NCI-H345 treated with DMSO at 0.1 percent for 48 hours (cell line): ENCODE results near the gene CLIC5.

Source experiments
- DNase-seq: peaks from one replicate; lab custom pipeline; 2025; ENCODE audit not compliant: unreplicated experiment; lab: John Stamatoyannopoulos, UW

Gene CLIC5

DNA sequence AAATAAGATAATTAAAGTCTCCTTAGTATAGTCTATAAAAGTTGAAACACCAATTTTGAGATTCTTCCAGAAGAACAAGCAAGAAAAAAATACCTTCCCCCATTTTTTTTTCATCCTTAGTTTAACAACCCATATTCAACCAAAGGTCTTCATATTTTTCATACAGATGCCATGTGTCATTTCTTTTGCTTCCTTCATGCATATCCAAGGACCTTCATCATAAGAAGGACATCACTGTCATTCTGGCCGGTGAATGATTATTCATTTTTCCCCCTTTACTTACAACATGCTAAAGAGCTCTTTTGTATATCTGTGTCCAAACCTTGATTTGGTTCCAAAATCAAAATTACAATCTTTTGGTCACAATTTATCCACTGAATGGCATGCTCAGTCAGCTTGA, 21.3 kb upstream of the CLIC5 start:
- no peak for DNase-seq

GRCh38 chr6:46035242-46035641, 19.6 kb upstream of the CLIC5 start:
- no peak for DNase-seq

DNA sequence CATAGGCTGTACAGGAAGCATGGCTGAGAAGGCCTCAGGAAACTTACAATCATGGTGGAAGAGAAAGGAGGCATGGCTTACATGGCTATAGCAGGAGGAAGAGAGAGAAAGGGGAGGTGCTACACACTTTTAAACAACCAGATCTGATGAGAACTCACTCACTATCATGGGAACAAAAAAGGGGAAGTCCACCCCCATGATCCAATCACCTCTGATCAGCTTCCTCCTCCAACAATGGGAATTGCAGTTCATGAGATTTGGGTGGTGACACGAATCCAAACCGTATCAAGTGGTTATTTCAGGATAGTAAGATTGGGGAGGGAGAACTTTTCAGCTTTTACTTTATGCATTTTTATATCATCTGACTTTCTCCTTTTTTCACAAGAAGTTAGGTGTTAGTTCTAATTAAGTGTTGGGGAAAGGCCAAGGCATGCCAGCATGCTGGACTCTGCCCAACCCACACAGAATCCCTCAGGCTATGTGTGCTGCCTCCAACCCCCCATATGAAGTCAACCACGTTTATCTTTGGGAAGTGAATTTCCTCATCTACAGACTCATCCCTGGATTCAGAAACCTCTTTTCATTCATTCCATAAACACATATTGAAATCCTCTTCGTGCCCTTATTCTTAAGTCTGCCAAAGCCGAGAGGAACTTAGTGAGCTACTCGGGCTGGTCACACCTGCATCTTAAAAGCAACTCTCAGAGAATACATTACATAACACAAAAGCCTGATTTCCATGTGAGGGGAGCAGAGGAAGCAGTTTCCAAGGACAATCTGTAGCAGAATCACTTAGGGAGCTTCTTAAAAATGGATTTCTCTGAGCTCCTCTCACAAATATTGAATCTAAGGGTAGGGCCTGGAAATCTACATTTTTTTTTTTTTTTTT, 16.7 kb upstream of the CLIC5 start:
- DNase-seq = no peak

GRCh38 chr6:46029602-46030001, 13.9 kb upstream of the CLIC5 start:
- no peak for DNase-seq

DNA sequence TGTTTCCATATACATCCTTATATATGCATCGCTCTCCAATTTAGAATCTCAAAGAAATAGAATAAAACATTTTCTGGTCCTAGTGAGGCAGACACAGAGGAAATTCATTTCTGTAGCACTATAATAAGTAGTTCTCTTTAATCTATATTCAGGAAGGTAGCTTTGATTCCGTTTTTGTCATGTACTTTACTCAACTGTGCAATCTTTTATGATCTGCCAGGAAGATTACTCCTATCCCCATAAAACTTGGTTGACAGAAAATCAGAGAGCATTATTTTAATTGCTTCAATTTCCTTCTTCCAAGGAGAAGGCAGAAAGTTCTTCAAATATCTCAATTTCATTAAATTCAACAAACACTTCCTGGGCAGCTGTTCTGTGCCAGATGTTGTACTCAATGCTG, 10.6 kb upstream of the CLIC5 start:
- no peak for DNase-seq

GRCh38 chr6:46025573-46025972, 9.9 kb upstream of the CLIC5 start:
- DNase-seq = no peak

- DNase-seq = no peak
These were observed 8.6 kb upstream of the CLIC5 start for GRCh38 chr6:46024124-46024769.

DNA sequence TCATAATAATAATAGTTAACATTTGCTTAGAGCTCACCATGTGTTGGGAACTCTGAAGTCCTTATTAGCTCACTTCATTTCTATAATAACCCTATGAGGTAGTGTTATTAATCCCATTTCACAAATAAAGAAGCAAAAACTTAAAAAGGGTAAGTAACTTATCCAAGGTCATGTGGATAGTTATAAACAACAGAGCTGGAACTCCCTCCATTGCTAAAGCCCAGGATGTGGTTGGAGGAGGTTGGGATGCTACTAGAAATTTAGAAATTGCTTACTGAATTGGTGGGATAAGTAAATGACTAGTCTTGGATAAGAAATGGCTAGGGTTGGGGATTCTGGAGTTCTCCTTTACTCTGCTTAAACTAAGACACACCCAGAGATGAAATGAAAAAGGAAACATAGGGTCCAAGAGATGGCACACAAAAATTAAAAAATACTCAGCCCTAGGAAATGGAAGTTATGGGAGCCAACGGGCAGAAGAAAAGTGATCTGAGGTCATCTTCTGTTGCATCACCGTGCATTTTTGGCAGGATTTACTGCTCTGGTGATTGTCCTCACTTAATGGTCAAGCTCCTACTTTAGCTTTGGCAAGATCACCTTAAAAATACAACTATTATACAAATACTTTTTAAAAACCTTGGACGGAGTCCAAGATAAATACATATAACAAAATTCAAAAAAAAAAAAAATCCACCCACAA, 7.7 kb upstream of the CLIC5 start:
- DNase-seq = no peak

DNA sequence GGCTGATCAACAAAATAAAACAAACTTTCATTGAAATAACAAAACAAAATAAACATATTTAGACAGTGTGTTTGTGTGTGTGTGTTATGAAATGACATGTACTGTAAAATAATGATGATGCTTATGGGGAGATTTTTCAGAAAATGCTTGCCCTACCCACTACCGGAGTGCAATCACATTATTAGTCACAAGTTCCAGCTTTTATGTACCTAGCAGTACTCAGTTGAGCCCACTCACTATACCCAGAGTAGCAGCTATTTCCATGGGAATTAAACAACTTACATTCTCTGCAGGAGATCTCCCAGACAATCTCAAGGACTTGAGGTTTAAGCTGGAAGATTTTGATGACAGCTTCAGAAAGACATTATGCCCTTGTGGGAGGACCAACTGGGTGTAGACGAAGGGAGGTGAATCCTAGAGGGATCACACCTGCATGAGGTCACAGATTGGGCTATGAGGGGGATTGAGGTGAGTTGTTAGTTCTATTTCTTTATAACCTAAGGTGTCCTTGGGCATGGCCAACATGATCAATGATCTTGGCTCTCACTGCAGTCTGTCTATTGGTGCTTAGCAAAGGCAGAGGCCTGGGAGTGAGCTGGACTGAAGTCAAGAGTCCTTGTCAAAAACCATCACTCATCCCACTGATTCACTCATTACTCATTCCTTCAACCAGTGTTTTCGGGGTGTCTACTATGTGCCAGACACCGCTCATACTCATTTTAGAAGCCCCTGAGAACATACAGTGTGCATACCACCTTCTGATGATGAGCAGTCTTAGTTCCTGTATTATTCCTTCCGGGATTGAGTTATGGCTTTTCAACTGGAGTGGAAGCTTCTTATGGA, 6.7 kb upstream of the CLIC5 start:
- DNase-seq = no peak

GRCh38 chr6:46017726-46018125, 2.1 kb upstream of the CLIC5 start:
- DNase-seq = no peak

DNA sequence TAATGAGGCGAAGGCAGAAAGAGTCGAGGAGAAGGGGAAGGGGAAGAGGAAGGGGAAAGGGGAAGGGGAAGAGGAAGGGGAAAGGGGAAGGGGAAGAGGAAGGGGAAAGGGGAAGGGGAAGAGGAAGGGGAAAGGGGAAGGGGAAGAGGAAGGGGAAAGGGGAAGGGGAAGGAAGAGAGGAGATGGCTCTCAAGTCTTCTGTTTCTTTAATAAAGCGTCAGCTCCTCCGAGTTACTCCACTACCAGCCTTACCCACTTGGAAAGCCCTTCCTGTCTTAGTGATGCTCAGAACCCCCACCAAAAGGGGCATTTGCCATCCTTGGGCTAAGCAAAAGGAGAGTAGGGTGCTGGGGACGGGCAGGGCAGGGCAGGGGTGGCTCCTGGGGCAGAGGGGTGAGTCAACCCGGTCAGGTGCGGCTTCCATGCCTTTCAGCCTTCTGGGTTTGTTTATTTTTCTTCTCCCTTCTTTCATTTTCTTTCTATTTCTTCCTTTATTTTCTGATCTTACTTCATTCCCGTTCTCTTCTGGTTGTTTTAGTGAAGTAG, 476 bp upstream of the CLIC5 start:
- DNase-seq = no peak

DNA sequence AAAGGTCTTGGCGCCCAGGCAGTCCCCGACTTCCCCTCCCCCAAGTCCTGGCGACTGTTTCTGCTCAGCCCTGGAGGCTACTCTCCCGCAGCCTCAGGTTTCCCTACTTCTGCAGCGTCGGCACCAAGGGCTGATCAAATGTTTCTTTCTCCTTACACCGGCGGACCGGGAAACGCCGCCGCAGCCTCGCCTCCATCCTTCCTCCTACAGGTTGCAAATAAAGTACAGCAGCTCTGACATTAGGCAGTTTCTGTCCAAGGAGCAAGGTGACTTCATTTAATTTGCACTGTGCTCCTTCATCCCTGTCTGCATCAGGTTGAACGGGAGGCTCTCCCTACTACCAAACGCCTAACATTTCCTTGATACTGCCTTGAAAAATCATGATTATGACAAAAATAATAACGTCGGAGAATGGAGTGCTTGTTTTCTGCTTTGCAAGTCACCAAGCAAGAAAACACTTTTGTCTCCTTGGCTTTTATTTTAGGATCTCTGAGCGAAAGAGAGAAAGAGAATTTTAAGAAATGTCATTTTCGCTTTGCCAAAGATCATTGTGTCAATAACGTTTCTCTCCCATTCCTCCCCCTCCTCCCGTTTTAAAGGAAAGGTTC, 1.0 kb downstream of the CLIC5 start:
- no peak for DNase-seq

DNA sequence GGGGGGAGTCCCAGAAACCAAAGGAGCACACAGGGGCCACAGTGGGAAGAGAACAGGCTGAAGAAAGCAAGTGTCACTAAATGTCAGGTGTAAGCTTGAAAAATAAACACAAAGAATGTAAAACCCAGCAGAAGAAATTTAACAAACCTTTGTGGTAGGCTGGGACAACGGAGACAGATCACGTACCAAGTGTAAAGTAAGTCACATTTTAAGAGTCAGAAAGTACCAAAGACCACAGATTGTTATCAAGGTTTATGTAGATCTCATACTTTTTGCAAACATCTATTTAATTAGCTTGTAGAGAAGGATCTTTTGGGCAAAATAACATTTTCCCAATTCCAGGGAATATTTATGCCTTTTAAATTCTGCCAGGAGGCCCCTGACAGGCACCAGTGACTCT, 1.6 kb downstream of the CLIC5 start:
- DNase-seq = no peak

GRCh38 chr6:46013639-46014038, 2.0 kb downstream of the CLIC5 start:
- no peak for DNase-seq

GRCh38 chr6:46012834-46013233, 2.8 kb downstream of the CLIC5 start:
- DNase-seq = no peak

DNA sequence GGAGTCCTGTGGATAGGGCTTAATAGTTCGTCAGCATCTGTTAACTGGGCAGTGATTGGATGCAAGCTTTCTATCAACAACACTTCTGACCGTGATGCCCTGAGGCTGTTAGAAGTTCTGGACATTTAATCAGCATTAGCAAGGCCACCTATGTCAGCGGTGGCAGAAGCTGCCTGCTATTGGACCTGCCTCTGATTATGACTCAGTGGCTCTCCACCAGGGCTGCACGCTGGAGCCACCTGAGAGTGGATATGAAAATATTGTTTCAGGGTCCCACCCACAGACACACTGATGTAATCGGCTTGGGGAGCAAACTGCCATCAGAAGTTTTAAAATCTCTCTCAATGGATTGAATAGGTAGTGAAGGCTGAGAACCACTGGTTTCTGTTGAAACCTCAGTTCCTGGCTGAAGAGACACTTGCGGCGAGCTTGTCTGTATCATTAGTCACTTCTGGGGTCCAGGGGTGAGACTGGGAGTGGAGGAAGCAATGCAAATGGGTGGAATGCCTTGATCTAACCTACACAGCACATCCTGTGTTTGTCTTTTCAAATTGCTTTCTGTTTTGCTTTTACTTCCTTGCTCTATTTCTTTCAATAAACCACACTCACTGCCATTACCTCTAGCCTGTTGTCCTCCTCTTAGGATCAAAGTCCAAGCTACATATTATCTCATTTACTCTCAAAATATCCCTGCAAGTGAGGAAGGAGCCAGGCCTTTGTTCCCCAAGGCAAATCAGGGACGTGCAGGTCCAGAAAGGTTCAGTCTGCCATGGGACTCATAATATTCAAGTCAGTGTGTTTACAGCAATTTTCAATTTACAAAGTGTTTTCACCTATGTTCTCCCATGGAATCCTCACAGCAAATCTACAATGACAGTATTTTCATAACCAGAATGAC, 4.2 kb downstream of the CLIC5 start:
- DNase-seq = no peak

- no peak for DNase-seq
These were observed 4.9 kb downstream of the CLIC5 start for GRCh38 chr6:46010771-46011170.

- DNase-seq = no peak
These were observed 5.4 kb downstream of the CLIC5 start for GRCh38 chr6:46010270-46010669.

DNA sequence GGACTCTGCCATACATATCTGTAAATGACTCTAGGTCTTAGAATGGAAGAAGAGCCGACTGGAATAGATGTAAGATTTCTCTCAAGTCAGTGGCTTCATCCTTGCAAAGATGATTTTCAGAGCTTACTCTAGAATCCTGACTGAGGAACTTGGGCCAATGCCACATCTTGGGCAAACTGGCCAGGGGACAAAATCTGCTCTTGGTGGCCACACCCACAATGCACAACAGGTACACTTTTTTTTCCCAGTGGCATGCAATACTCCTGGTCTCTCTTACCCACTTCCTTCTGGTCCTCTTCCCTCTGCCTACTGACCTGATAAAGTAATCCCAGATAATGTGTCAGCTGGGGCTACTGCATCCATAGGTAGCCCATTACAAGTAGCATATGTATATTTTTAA, 13.4 kb downstream of the CLIC5 start:
- DNase-seq = no peak
